GM21786 (cell line): ENCODE data around the gene TMEM234.
A peak's percentile ranks its signal among the peaks of the same experiment; 100 is the strongest.

Source experiments
- ATAC-seq: cut with Tn5 transposase; IDR thresholded peaks from one replicate; pipeline ENCODE4 v1.9.1; 2021; ENCODE audit not compliant: unreplicated experiment

Gene TMEM234

GRCh38 chr1:32180186-32181060, 41.7 kb downstream of the TMEM234 start:
- no peak for ATAC-seq

GRCh38 chr1:32179443-32180185, 42.5 kb downstream of the TMEM234 start, which contains the start of gene TXLNA:
Gene TXLNA (plus strand): TSS chr1:32179675. CDS start chr1:32180346, 671 bp downstream.
- ATAC-seq: peak; percentile 80

GRCh38 chr1:32179193-32179442, 43.0 kb downstream of the TMEM234 start:
- no peak for ATAC-seq

GRCh38 chr1:32178380-32179192, 43.6 kb downstream of the TMEM234 start:
- ATAC-seq: no peak

- ATAC-seq: no peak
Observed at GRCh38 chr1:32172621-32173245, 49.4 kb downstream of the TMEM234 start.

- no peak for ATAC-seq
Observed at GRCh38 chr1:32170991-32171390, 51.2 kb downstream of the TMEM234 start.
